ENCODE results near the gene PUSL1. TPM values are rescaled to one million over a fixed set of nuclear protein-coding genes. Genes with fewer than 3 reads are reported as not detected.

Gene PUSL1
- total RNA-seq, 1 donor from 2014 or later = 43.4 TPM

- DNase-seq (ENCODE audit: low read depth) = no peak
Measured at GRCh38 chr1:1279028-1279427, 29.4 kb upstream of the PUSL1 start.

GRCh38 chr1:1280782-1281481 lies 27.5 kb upstream of the PUSL1 start:
- DNase-seq (ENCODE audit: low read depth) = no peak

- peak; percentile 72 for DNase-seq (ENCODE audit: low read depth)
Measured at GRCh38 chr1:1281533-1282321, 26.7 kb upstream of the PUSL1 start.

- peak; percentile 72 for DNase-seq (ENCODE audit: low read depth)
Measured at GRCh38 chr1:1282998-1283397, 25.4 kb upstream of the PUSL1 start.

- no peak for DNase-seq (ENCODE audit: low read depth)
Measured at GRCh38 chr1:1283821-1284220, 24.6 kb upstream of the PUSL1 start.

- no peak for DNase-seq (ENCODE audit: low read depth)
Measured at GRCh38 chr1:1284221-1285101, 23.9 kb upstream of the PUSL1 start.

- DNase-seq (ENCODE audit: low read depth) = no peak
Measured at GRCh38 chr1:1285102-1285571, 23.3 kb upstream of the PUSL1 start.

- DNase-seq (ENCODE audit: low read depth) = no peak
Measured at GRCh38 chr1:1285611-1286311, 22.6 kb upstream of the PUSL1 start.

GRCh38 chr1:1286313-1287261 lies 21.8 kb upstream of the PUSL1 start:
- no peak for DNase-seq (ENCODE audit: low read depth)

GRCh38 chr1:1287288-1288110 lies 20.9 kb upstream of the PUSL1 start:
- DNase-seq (ENCODE audit: low read depth) = no peak

GRCh38 chr1:1290238-1290731 lies 18.1 kb upstream of the PUSL1 start:
- no peak for DNase-seq (ENCODE audit: low read depth)

- DNase-seq (ENCODE audit: low read depth) = peak; percentile 43
Measured at GRCh38 chr1:1291023-1291528, 17.3 kb upstream of the PUSL1 start.

GRCh38 chr1:1291548-1292441 lies 16.6 kb upstream of the PUSL1 start:
- peak; percentile 54 for DNase-seq (ENCODE audit: low read depth)

GRCh38 chr1:1292442-1292779 lies 16.0 kb upstream of the PUSL1 start:
- no peak for DNase-seq (ENCODE audit: low read depth)

- DNase-seq (ENCODE audit: low read depth) = no peak
Measured at GRCh38 chr1:1292851-1293250, 15.5 kb upstream of the PUSL1 start.

- no peak for DNase-seq (ENCODE audit: low read depth)
Measured at GRCh38 chr1:1293263-1294249, 14.8 kb upstream of the PUSL1 start.

All from myocyte (in vitro differentiated cells).